H1 (cell line): Measurements from ENCODE around the gene SAMD9L. TPM values are rescaled to one million over a fixed set of nuclear protein-coding genes. Genes with fewer than 3 reads are reported as not detected.

ENCODE experiments used
- CTCF ChIA-PET: fragments of 300-600 bp; sonication (Branson Sonifier 250); formaldehyde crosslinking; loops from one replicate; lab custom pipeline; 2021; ENCODE audit not compliant: partially characterized antibody; lab: Charles Lee
- POLR2A ChIA-PET: fragments of 300-600 bp; sonication (Branson Sonifier 250); formaldehyde crosslinking; loops from one replicate; lab custom pipeline; 2021; ENCODE audit warnings: inconsistent platforms; ENCODE audit not compliant: partially characterized antibody; lab: Charles Lee
- DNase-seq, 2 experiments: peaks; one replicate each; pipeline versions ENCODE4 v3.0.0 to v3.0.0-alpha.2; 2010 to 2022; ENCODE audit warnings: low spot score in 2 of 2, low read depth in 1 of 2, mixed read lengths in 1 of 2
- FAIRE-seq: peaks from 2 replicates; lab custom pipeline; 2011; peaks lifted over from hg19 to GRCh38; lab: Jason Lieb, UNC
- H2AFZ ChIP-seq: 2 replicates; pipeline ENCODE4 v1.8.1; 2012; ENCODE audit warnings: low read length, inconsistent platforms
- H2AK5ac ChIP-seq: 2 replicates; pipeline ENCODE4 v1.6.1; 2013; ENCODE audit warnings: low read depth, low read length
- H2BK120ac ChIP-seq: replicated peaks from 2 replicates; pipeline ENCODE3; 2013; ENCODE audit warnings: low read depth, low read length, inconsistent platforms
- H2BK12ac ChIP-seq: 2 replicates; pipeline ENCODE4 v1.6.1; 2013; ENCODE audit warnings: low read depth, low read length
- H2BK15ac ChIP-seq: 2 replicates; pipeline ENCODE4 v1.6.1; 2013; ENCODE audit warnings: low read length
- H2BK20ac ChIP-seq: 2 replicates; pipeline ENCODE4 v1.6.1; 2013; ENCODE audit warnings: low read length
- H2BK5ac ChIP-seq: 2 replicates; pipeline ENCODE4 v1.6.1; 2013; ENCODE audit warnings: low read depth, low read length
- H3K14ac ChIP-seq: 2 replicates; pipeline ENCODE4 v1.6.1; 2013; ENCODE audit warnings: inconsistent platforms; ENCODE audit not compliant: insufficient read length
- H3K18ac ChIP-seq: 2 replicates; pipeline ENCODE4 v1.6.1; 2013; ENCODE audit warnings: low read length; ENCODE audit errors: extremely low read depth
- H3K23ac ChIP-seq: 2 replicates; pipeline ENCODE4 v1.6.1; 2013; ENCODE audit warnings: inconsistent platforms; ENCODE audit not compliant: insufficient read length
- H3K23me2 ChIP-seq: 2 replicates; pipeline ENCODE4 v1.6.1; 2013; ENCODE audit warnings: low read depth, low read length
- H3K27ac ChIP-seq: 2 replicates; pipeline ENCODE4 v1.6.1; 2011; ENCODE audit warnings: low read depth, low read length, inconsistent platforms
- H3K27me3 ChIP-seq, 4 experiments: replicated peaks in 1 of 4; 1 replicate in 1 of 4; 2 replicates in 3 of 4; pipeline versions ENCODE4 v1.6.1 to v1.8.1; 2011 to 2013; ENCODE audit warnings: low read length in 3 of 4, mild to moderate bottlenecking in 3 of 4, inconsistent platforms in 2 of 4, mixed read lengths in 2 of 4, moderate library complexity in 1 of 4; ENCODE audit not compliant: control insufficient read depth in 3 of 4, insufficient read depth in 3 of 4; ENCODE audit errors: extremely low read depth in 1 of 4
- H3K36me3 ChIP-seq, 4 experiments: 2 replicates each; pipeline versions ENCODE4 v1.6.1 to v1.8.1; 2011 to 2013; ENCODE audit warnings: mild to moderate bottlenecking in 4 of 4, low read length in 3 of 4, moderate library complexity in 2 of 4, control low read depth in 1 of 4, inconsistent platforms in 1 of 4; ENCODE audit not compliant: insufficient read depth in 4 of 4, control insufficient read depth in 2 of 4
- H3K4ac ChIP-seq: replicated peaks from 2 replicates; pipeline ENCODE3; 2013; ENCODE audit warnings: low read length, low read depth, mixed read lengths, inconsistent platforms; ENCODE audit not compliant: insufficient read length
- H3K4me1 ChIP-seq, 4 experiments: replicated peaks in 1 of 4; 1 replicate in 1 of 4; 2 replicates in 3 of 4; pipeline versions ENCODE4 v1.6.1 to v1.8.1; 2011 to 2013; ENCODE audit warnings: low read length in 3 of 4, inconsistent platforms in 2 of 4, mixed read lengths in 1 of 4; ENCODE audit not compliant: insufficient read depth in 4 of 4, control insufficient read depth in 3 of 4
- H3K4me2 ChIP-seq, 2 experiments: 2 replicates each; pipeline versions ENCODE4 v1.6.1 to v1.8.1; 2011 to 2013; ENCODE audit warnings: low read depth in 2 of 2, low read length in 2 of 2, control low read depth in 1 of 2, inconsistent platforms in 1 of 2, mild to moderate bottlenecking in 1 of 2; ENCODE audit not compliant: insufficient read depth in 1 of 2
- H3K4me3 ChIP-seq, 4 experiments: fragments of 200-600, 300-600 bp in 1 of 4; sonication (generic), shearing (Covaris generic), sonication (Bioruptor Twin) in 1 of 4; 2 replicates each; pipeline versions ENCODE4 v1.5.1 to v1.8.1; 2011 to 2016; ENCODE audit warnings: low read length in 4 of 4, low read depth in 3 of 4, control low read depth in 2 of 4, inconsistent platforms in 2 of 4, mild to moderate bottlenecking in 2 of 4, mixed read lengths in 1 of 4, moderate library complexity in 1 of 4; ENCODE audit not compliant: insufficient read depth in 2 of 4; ENCODE audit errors: extremely low read depth in 1 of 4
- H3K56ac ChIP-seq: replicated peaks from 2 replicates; pipeline ENCODE3; 2013; ENCODE audit warnings: low read depth, mild to moderate bottlenecking, mixed read lengths, low read length, inconsistent platforms; ENCODE audit not compliant: insufficient read length
- H3K79me1 ChIP-seq: 2 replicates; pipeline ENCODE4 v1.6.1; 2013; ENCODE audit warnings: low read depth, low read length, control low read depth
- H3K79me2 ChIP-seq, 2 experiments: 2 replicates each; pipeline versions ENCODE4 v1.6.1 to v1.8.1; 2012 to 2013; ENCODE audit warnings: low read length in 2 of 2, mild to moderate bottlenecking in 2 of 2, inconsistent platforms in 1 of 2; ENCODE audit not compliant: insufficient read depth in 2 of 2, control insufficient read depth in 1 of 2
- H3K9ac ChIP-seq, 4 experiments: replicated peaks in 1 of 4; 1 replicate in 1 of 4; 2 replicates in 3 of 4; pipeline versions ENCODE4 v1.6.1 to v1.8.1; 2011 to 2013; ENCODE audit warnings: low read depth in 3 of 4, low read length in 3 of 4, control low read depth in 2 of 4, mild to moderate bottlenecking in 2 of 4, moderate library complexity in 2 of 4, inconsistent platforms in 1 of 4; ENCODE audit errors: extremely low read depth in 1 of 4
- H3K9me3 ChIP-seq, 2 experiments: 2 replicates each; pipeline versions ENCODE4 v1.6.1 to v1.8.1; 2012 to 2013; ENCODE audit warnings: mild to moderate bottlenecking in 2 of 2, moderate library complexity in 2 of 2, control low read depth in 1 of 2, inconsistent platforms in 1 of 2, low read depth in 1 of 2, low read length in 1 of 2, mixed read lengths in 1 of 2; ENCODE audit not compliant: insufficient read depth in 2 of 2
- H4K20me1 ChIP-seq, 2 experiments: replicated peaks in 1 of 2; 2 replicates each; pipeline versions ENCODE3 to v1.8.1; 2011 to 2013; ENCODE audit warnings: inconsistent platforms in 2 of 2, low read length in 2 of 2, mild to moderate bottlenecking in 1 of 2; ENCODE audit not compliant: insufficient read depth in 2 of 2, control insufficient read depth in 1 of 2
- H4K5ac ChIP-seq: 2 replicates; pipeline ENCODE4 v1.6.1; 2013; ENCODE audit warnings: low read length, low read depth, mixed read lengths, inconsistent platforms; ENCODE audit not compliant: insufficient read length
- H4K8ac ChIP-seq: 2 replicates; pipeline ENCODE4 v1.8.0; 2013; ENCODE audit warnings: mild to moderate bottlenecking, moderate library complexity, low read length, inconsistent platforms; ENCODE audit not compliant: insufficient read depth; ENCODE audit errors: extremely low read depth
- H4K91ac ChIP-seq: replicated peaks from 2 replicates; pipeline ENCODE3; 2013; ENCODE audit warnings: low read length, mixed read lengths, inconsistent platforms; ENCODE audit not compliant: insufficient read length
- BCL11A ChIP-seq, 2 experiments: IDR thresholded peaks; one replicate each; pipeline ENCODE4 v1.6.1; 2011; ENCODE audit warnings: low read depth in 2 of 2, low read length in 2 of 2, mild to moderate bottlenecking in 2 of 2
- CEBPB ChIP-seq: IDR thresholded peaks from 2 replicates; pipeline ENCODE4 v1.6.1; 2012; ENCODE audit warnings: low read depth, low read length
- CTBP2 ChIP-seq: IDR thresholded peaks from 2 replicates; pipeline ENCODE4 v1.7.0; 2011; ENCODE audit warnings: borderline replicate concordance, mild to moderate bottlenecking, moderate library complexity, mixed read lengths, low read length; ENCODE audit not compliant: insufficient read depth, insufficient read length
- RFX5 ChIP-seq: IDR thresholded peaks from 2 replicates; pipeline ENCODE4 v1.6.1; 2011; ENCODE audit warnings: low read depth, low read length, improper control_type of control experiment, borderline replicate concordance
- SIX5 ChIP-seq: IDR thresholded peaks from 2 replicates; pipeline ENCODE4 v1.6.1; 2011; ENCODE audit warnings: mild to moderate bottlenecking, low read depth, low read length
- TAF1 ChIP-seq: IDR thresholded peaks from 2 replicates; pipeline ENCODE4 v1.6.1; 2011; ENCODE audit warnings: mild to moderate bottlenecking, low read depth, low read length
- ZNF274 ChIP-seq: IDR thresholded peaks from 2 replicates; pipeline ENCODE4 v1.7.0; 2012; ENCODE audit warnings: low read length, borderline replicate concordance; ENCODE audit errors: extremely low read depth
- WGBS, 2 experiments: shearing (Covaris generic) in 1 of 2; methylation state at CpG; one replicate each; pipeline versions ENCODE4 v1.1.6 to v1.1.7; 2013 to 2015; ENCODE audit warnings: low lambda C conversion rate in 2 of 2, mixed read lengths in 2 of 2, inconsistent platforms in 1 of 2, low coverage in 1 of 2, missing lambda C conversion rate in 1 of 2; ENCODE audit not compliant: insufficient replicate concordance in 2 of 2, insufficient coverage in 1 of 2, insufficient read length in 1 of 2; ENCODE audit errors: extremely low coverage in 1 of 2, missing lambda C conversion rate in 1 of 2; 5-methylcytosine and 5-hydroxymethylcytosine counted together
- polyA plus RNA-seq, 7 experiments: library from polyadenylated mRNA; depleted of rRNA in 3 of 7; stranded (reverse) in 5 of 7; unstranded in 2 of 7; fragments of >200 nt in 5 of 7; fragments of 200-250 nt in 2 of 7; gene quantifications; 1 replicate in 5 of 7; 2 replicates in 1 of 7; 4 replicates in 1 of 7; pipeline versions ENCODE4 v1.2.1 to v1.2.3, GENCODE V29; 2011 to 2013; ENCODE audit warnings: missing spikeins in 2 of 7, mixed read lengths in 2 of 7
- total RNA-seq: library from RNA; stranded (reverse); fragmentation: NEBNext Ultra II Directional; extraction: Animal tissue kit (Norgen Biotek cat#: 25700); gene quantifications from 2 replicates; pipeline ENCODE4 v1.2.1, GENCODE V29; 2021
- TF ChIP-seq, protein P1 (sequence below): IDR thresholded peaks from 2 replicates; pipeline ENCODE4 v1.6.1; 2012; ENCODE audit warnings: inconsistent platforms

The SAMD9L gene
- total and polyA plus RNA-seq, 2 of the 8 experiments (the other 6 are each of a cell fraction or from before 2014, with no cell fraction given), result not detected

DNA sequence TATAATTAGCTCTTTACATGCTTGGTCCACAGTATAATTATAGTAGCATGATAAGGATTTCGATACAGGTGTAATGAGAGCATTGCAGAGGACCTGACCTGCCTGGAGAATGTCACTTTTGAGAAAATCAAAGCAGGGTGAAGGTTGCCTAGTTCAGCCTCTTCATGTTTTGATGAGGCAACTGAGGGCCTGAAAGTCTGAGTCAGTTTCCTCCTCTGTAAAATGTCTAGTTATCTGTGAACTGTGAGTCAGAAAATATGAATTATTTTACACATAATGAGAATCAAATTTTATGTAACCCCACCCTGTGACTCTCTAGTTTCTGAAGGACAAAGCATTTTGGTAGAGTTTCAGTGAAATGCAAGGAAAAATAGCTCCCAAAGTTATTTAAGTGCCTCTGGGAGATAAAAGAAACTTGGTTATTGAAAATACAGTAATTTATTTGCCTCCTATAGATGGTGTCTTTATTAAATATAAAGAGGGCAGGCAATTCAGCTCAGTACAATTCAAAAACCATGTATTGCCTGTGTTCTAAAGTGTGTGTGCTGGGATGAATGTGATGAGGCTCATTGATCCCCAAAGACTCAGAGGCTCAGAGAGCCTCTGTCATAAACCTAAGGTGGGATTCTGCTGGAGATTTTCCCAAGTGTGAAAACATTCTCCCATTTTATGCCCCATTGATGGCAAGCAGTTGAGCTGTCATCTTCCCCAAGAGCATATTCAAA, 37.3 kb upstream of the SAMD9L start:
- no peak overlapping the region for H2BK5ac ChIP-seq
- no peak overlapping the region for H3K23ac ChIP-seq
- no peak overlapping the region for H3K4me2 ChIP-seq
- WGBS, 2 experiments, result 70% methylated on average over 1 of the region's 1 CpG; no CpG with 5 or more reads in 1 of the 2 experiments
- H3K14ac ChIP-seq, result no peak overlapping the region
- H2BK15ac ChIP-seq, result no peak overlapping the region
- ChIA-PET CTCF (interaction anchor here (1.0 to 5.0 kb wide), 6 partner anchors 8 to 93 kb away, joined by 3 to 20 read pairs (median 4); no protein-coding TSS in a partner anchor), POLR2A (no interaction called here)
- H3K27ac ChIP-seq, result no peak overlapping the region
- no peaks in the 10 kb centered on the region for H3K36me3 ChIP-seq
- no peak overlapping the region for H3K9ac ChIP-seq
- no peaks in the 10 kb centered on the region for H3K9me3 ChIP-seq
- no peak overlapping the region for H3K4ac ChIP-seq
- H3K56ac ChIP-seq, result no peak overlapping the region
- no peak overlapping the region for H2AFZ ChIP-seq
- no peak overlapping the region for H2BK12ac ChIP-seq
- H3K4me3 ChIP-seq, result no peak overlapping the region
- no peak overlapping the region for H4K91ac ChIP-seq
- FAIRE-seq (no peak), DNase-seq (no peak)
- no peaks in the 10 kb centered on the region for H3K4me1 ChIP-seq
- H2AK5ac ChIP-seq, result no peak overlapping the region
- no peaks in the 10 kb centered on the region for H3K79me2 ChIP-seq
- no peak overlapping the region for H3K18ac ChIP-seq
- no peak overlapping the region for H4K8ac ChIP-seq
- no peaks in the 10 kb centered on the region for H3K27me3 ChIP-seq
- H3K79me1 ChIP-seq, result no peaks in the 10 kb centered on the region
- no peak overlapping the region for H4K5ac ChIP-seq
- H2BK120ac ChIP-seq, result no peak overlapping the region
- no peak for TF ChIP-seq SIX5
- TF ChIP-seq, protein P1, sequence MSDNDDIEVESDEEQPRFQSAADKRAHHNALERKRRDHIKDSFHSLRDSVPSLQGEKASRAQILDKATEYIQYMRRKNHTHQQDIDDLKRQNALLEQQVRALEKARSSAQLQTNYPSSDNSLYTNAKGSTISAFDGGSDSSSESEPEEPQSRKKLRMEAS, result no peak
- TF ChIP-seq CTBP2, result no peak
- TF ChIP-seq RFX5, result no peak
- TF ChIP-seq CEBPB, result no peak
- no peak for TF ChIP-seq TAF1
- no peak for TF ChIP-seq ZNF274
- TF ChIP-seq BCL11A (IDR thresholded peaks at IDR 0.05; ENCODE audit: low read depth in 2 of 2, low read length in 2 of 2), result no peak
- H2BK20ac ChIP-seq, result no peak overlapping the region
- no peaks in the 10 kb centered on the region for H4K20me1 ChIP-seq
- H3K23me2 ChIP-seq, result no peaks in the 10 kb centered on the region
